Esophagus (tissue), 2 donors: ENCODE results near the gene FCN2. TPM values are rescaled to one million over a fixed set of nuclear protein-coding genes. Genes with fewer than 3 reads are reported as not detected.

ENCODE experiments used
- H3K27ac ChIP-seq, 2 donors: one replicate each; pipeline ENCODE4 v1.5.1; 2013; ENCODE audit warnings: low read depth in 2 of 2, mild to moderate bottlenecking in 2 of 2, inconsistent platforms in 1 of 2, low read length in 1 of 2, moderate library complexity in 1 of 2
- H3K27me3 ChIP-seq, 2 donors: one replicate each; pipeline ENCODE4 v1.6.1; 2013; ENCODE audit warnings: low read length in 2 of 2, control low read depth in 1 of 2, mild to moderate bottlenecking in 1 of 2; ENCODE audit not compliant: insufficient read depth in 2 of 2, control insufficient read depth in 1 of 2
- H3K36me3 ChIP-seq, 2 donors: one replicate each; pipeline ENCODE4 v1.6.1; 2013; ENCODE audit warnings: low read length in 1 of 2; ENCODE audit not compliant: control insufficient read depth in 2 of 2, insufficient read depth in 2 of 2
- H3K4me1 ChIP-seq, 2 donors: one replicate each; pipeline ENCODE4 v1.6.1; 2013; ENCODE audit warnings: low read length in 1 of 2; ENCODE audit not compliant: control insufficient read depth in 2 of 2, insufficient read depth in 2 of 2
- H3K4me3 ChIP-seq, 2 donors: one replicate each; pipeline ENCODE4 v1.5.1; 2013; ENCODE audit warnings: low read length in 2 of 2, mild to moderate bottlenecking in 2 of 2, low read depth in 1 of 2, moderate library complexity in 1 of 2
- H3K9me3 ChIP-seq, 2 donors: one replicate each; pipeline ENCODE4 v1.6.1; 2013; ENCODE audit warnings: mild to moderate bottlenecking in 2 of 2, low read depth in 1 of 2, low read length in 1 of 2, moderate library complexity in 1 of 2; ENCODE audit not compliant: control insufficient read depth in 2 of 2, insufficient read depth in 1 of 2
- WGBS, 2 donors: extraction: QIAGEN DNeasy Blood & Tissue Kit; methylation state at CpG; one replicate each; pipeline ENCODE4 v1.1.7; 2013; 5-methylcytosine and 5-hydroxymethylcytosine counted together
- polyA plus RNA-seq, 2 donors: library from polyadenylated mRNA; stranded (reverse); fragments of 200-250 nt; gene quantifications; one replicate each; pipeline ENCODE4 v1.2.3, GENCODE V29; 2013
- donor health status: healthy with polysubstance abuse.
- donor health status: Bipolar disorder and iron deficiency.

The FCN2 gene
- polyA plus RNA-seq, 2 donors = 0.04 to 0.16 TPM

GRCh38 chr9:134915046-134915985 is 34.7 kb downstream of the FCN2 start:
- Histone ChIP-seq H3K27ac (no peak overlapping the region), H3K4me3 (no peak overlapping the region), H3K9me3 (peaks cover 0 to 2% of the 10 kb centered on the region in 2 donors), H3K27me3 (no peaks in the 10 kb centered on the region), H3K4me1 (no peaks in the 10 kb centered on the region), H3K36me3 (no peaks in the 10 kb centered on the region)
- 85 to 86% methylated on average over 26 of the region's 26 CpGs for WGBS, 2 donors

GRCh38 chr9:134916161-134916665 is 35.6 kb downstream of the FCN2 start:
- H3K4me1 ChIP-seq = no peaks in the 10 kb centered on the region
- no peaks in the 10 kb centered on the region for H3K27me3 ChIP-seq
- H3K27ac ChIP-seq = no peak overlapping the region
- peaks cover 0 to 2% of the 10 kb centered on the region in 2 donors for H3K9me3 ChIP-seq
- no peak overlapping the region for H3K4me3 ChIP-seq
- WGBS, 2 donors = 77 to 81% methylated on average over 8 of the region's 8 CpGs
- no peaks in the 10 kb centered on the region for H3K36me3 ChIP-seq

GRCh38 chr9:134917431-134918373 is 37.1 kb downstream of the FCN2 start, which contains the start of gene FCN1:
Gene FCN1, minus strand, starts transcription at chr9:134917912. Its CDS starts 41 bp downstream, at chr9:134917871.
- H3K4me3 ChIP-seq = no peak within 1 kb of the TSS
- H3K4me1 ChIP-seq = no peaks in the 10 kb centered on the region
- peaks cover 0 to 2% of the 10 kb centered on the region in 2 donors for H3K9me3 ChIP-seq
- H3K27me3 ChIP-seq = no peaks in the 10 kb centered on the region
- H3K27ac ChIP-seq = no peak within 1 kb of the TSS
- no peaks in the 10 kb centered on the region for H3K36me3 ChIP-seq
- 77 to 78% methylated on average over 11 of the region's 11 CpGs for WGBS, 2 donors

DNA sequence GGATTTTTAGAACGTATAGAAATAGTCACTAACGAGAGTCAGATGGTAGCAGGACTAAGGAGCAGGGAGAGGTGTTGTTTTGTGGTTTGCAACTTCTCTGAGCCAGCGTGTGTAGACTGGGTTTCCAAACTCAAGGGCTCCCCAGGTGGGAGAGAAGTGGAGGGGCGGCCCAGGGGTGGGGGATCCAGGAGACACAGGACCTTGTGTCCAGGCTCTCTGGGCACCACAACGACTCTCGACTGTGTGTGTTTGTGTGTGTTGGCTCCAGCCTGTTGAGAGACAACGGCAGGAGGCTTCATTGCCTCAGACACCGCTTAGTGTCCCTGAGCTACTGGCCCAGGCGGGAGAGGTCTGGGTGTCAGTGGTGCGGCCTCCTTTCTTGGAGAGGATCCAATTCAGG is 38.0 kb downstream of the FCN2 start:
- no peaks in the 10 kb centered on the region for H3K4me1 ChIP-seq
- WGBS, 2 donors = 89 to 90% methylated on average over 10 of the region's 10 CpGs
- H3K9me3 ChIP-seq = peaks cover 0 to 2% of the 10 kb centered on the region in 2 donors
- no peak overlapping the region for H3K4me3 ChIP-seq
- H3K27ac ChIP-seq = no peak overlapping the region
- H3K36me3 ChIP-seq = no peaks in the 10 kb centered on the region
- H3K27me3 ChIP-seq = no peaks in the 10 kb centered on the region

GRCh38 chr9:134919303-134919702 is 38.7 kb downstream of the FCN2 start:
- no peaks in the 10 kb centered on the region for H3K27me3 ChIP-seq
- H3K36me3 ChIP-seq = no peaks in the 10 kb centered on the region
- peaks cover 0 to 2% of the 10 kb centered on the region in 2 donors for H3K9me3 ChIP-seq
- no peak overlapping the region for H3K27ac ChIP-seq
- H3K4me1 ChIP-seq = no peaks in the 10 kb centered on the region
- WGBS, 2 donors = 90% methylated on average over 3 of the region's 3 CpGs
- H3K4me3 ChIP-seq = no peak overlapping the region

DNA sequence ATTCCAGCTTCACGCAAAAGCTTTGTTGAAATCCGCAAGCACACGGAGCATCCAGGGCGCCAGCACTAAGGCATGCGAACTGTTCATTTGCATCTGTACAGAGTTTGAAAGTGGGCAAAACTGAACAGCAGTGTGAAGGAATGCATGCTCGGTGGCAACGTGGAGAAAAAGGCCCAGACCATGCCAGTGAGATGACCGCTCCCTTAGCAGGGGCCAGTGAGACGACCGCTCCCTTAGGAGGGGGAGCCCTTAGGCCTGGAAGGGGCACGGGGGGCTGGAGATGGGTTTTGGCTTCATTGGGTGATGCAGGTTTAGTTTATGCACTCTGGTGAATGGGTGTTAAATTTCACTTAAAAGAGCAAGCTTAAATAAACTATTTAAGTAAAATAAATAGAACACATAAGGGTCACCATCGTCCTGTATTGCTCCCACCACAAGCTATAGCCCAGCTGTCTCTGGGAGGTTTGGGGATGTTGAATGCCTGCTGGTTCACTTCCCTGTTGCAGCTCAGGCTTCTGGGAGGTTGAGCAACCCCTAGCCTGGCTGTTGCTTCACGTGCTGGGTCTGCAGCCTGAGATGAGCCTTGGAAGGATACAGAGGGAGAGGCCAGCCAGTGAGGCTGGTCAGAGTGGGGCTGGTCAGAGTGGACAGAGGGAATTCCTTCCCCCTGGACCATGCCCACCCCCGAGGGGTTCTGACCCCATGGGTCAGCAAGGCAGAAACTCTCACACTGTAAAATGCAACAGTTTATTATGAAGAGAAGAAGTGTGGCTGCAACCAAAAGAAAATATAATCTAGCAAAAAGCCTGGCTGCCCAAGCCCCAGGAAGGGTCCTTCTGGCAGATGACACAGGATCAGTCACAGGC is 41.7 kb downstream of the FCN2 start:
- H3K4me3 ChIP-seq = no peak overlapping the region
- no peaks in the 10 kb centered on the region for H3K4me1 ChIP-seq
- no peaks in the 10 kb centered on the region for H3K27me3 ChIP-seq
- WGBS, 2 donors = 66 to 68% methylated on average over 14 of the region's 14 CpGs
- H3K36me3 ChIP-seq = no peaks in the 10 kb centered on the region
- no peak overlapping the region for H3K27ac ChIP-seq
- peaks cover 0 to 2% of the 10 kb centered on the region in 2 donors for H3K9me3 ChIP-seq

GRCh38 chr9:134922932-134923240 is 42.3 kb downstream of the FCN2 start:
- WGBS, 2 donors = 78 to 79% methylated on average over 9 of the region's 9 CpGs
- no peak overlapping the region for H3K4me3 ChIP-seq
- H3K4me1 ChIP-seq = no peaks in the 10 kb centered on the region
- H3K27ac ChIP-seq = no peak overlapping the region
- no peaks in the 10 kb centered on the region for H3K27me3 ChIP-seq
- H3K9me3 ChIP-seq = peaks cover 0 to 2% of the 10 kb centered on the region in 2 donors
- H3K36me3 ChIP-seq = no peaks in the 10 kb centered on the region

DNA sequence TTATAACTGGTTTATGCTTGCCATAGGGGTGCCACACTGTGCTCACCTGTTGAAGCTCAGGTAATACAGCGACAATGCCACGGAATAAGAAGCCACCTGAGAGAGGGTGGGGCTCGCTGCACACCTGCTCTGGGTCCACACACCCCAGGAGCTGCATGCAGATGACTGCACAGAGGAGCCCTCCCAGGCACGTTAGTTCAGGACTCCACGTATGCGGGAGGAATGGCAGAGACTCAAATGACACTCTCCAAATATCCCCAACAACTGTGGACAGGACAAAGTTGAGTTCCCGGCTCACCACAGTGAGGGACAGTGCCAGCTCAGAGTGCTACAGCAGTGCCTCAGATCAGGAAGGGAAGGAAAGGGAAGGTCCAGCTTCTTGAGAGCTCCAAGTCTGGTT is 42.9 kb downstream of the FCN2 start:
- Histone ChIP-seq H3K36me3 (no peaks in the 10 kb centered on the region), H3K4me3 (no peak overlapping the region), H3K27me3 (no peaks in the 10 kb centered on the region), H3K9me3 (peaks cover 0 to under 1% of the 10 kb centered on the region in 2 donors), H3K4me1 (no peaks in the 10 kb centered on the region), H3K27ac (no peak overlapping the region)
- 75 to 86% methylated on average over 7 of the region's 7 CpGs for WGBS, 2 donors
